NCI-H510A treated with DMSO at 0.1 percent for 48 hours (cell line): ENCODE measurements around the gene RAB29.
"Not testable (repeated sequence)": the region's sequence is repeated elsewhere in the genome, so short reads cannot be mapped to it uniquely, and the experiment has no call there.

Experiments
- DNase-seq: peaks from one replicate; lab custom pipeline; 2025; lab: John Stamatoyannopoulos, UW

RAB29 gene

GRCh38 chr1:205720740-205721139, 54.5 kb downstream of the RAB29 start:
- DNase-seq = not testable (repeated sequence)

DNA sequence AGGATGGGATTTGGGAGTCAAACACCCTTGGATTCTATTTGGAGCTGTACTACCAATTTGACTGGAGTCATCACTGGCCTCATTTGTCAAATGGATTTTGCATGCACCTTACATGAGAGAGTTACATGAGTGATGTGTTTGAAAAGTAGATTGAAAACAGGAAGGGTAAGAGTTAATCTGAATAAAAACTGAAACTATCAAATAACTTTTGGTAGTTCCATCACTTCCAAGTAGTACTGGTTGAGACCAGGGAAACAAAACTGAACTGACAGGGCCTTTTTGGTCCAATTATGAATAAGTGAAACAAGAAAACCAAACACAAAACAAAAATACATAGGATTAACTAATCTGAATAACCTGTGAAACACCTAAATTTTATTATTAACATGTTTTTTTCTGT, 55.5 kb downstream of the RAB29 start:
- no peak for DNase-seq

DNA sequence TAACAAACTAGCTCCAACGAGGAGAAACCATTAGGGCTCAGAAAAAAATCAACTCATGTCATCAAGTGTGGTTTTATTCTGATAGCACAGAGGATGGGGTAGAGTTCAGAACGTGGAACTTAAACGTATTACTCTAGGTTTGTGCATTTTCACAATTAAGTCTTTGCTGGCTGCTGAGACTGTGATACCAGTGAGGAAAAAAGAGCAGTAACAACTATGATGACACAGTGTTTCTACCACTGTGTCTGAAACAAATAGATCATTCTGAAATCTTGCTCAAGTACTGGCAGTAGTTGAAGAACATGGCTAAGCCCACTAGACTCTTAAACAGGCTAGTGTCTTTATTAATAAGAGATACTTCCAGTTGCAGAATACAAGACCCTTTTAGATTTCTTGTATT, 56.3 kb downstream of the RAB29 start:
- DNase-seq = no peak
